H1 (cell line): ENCODE results near the gene ZNF738. TPM values are rescaled to one million over a fixed set of nuclear protein-coding genes. Genes with fewer than 3 reads are reported as not detected.

ENCODE experiments used
- CTCF ChIA-PET: fragments of 300-600 bp; sonication (Branson Sonifier 250); formaldehyde crosslinking; loops from one replicate; lab custom pipeline; 2021; ENCODE audit not compliant: partially characterized antibody; lab: Charles Lee
- POLR2A ChIA-PET: fragments of 300-600 bp; sonication (Branson Sonifier 250); formaldehyde crosslinking; loops from one replicate; lab custom pipeline; 2021; ENCODE audit warnings: inconsistent platforms; ENCODE audit not compliant: partially characterized antibody; lab: Charles Lee
- DNase-seq, 2 experiments: peaks; one replicate each; pipeline versions ENCODE4 v3.0.0 to v3.0.0-alpha.2; 2010 to 2022; ENCODE audit warnings: low spot score in 2 of 2, low read depth in 1 of 2, mixed read lengths in 1 of 2
- FAIRE-seq: peaks from 2 replicates; lab custom pipeline; 2011; peaks lifted over from hg19 to GRCh38; lab: Jason Lieb, UNC
- H2AFZ ChIP-seq: 2 replicates; pipeline ENCODE4 v1.8.1; 2012; ENCODE audit warnings: low read length, inconsistent platforms
- H2AK5ac ChIP-seq: 2 replicates; pipeline ENCODE4 v1.6.1; 2013; ENCODE audit warnings: low read depth, low read length
- H2BK120ac ChIP-seq: replicated peaks from 2 replicates; pipeline ENCODE3; 2013; ENCODE audit warnings: low read depth, low read length, inconsistent platforms
- H2BK12ac ChIP-seq: 2 replicates; pipeline ENCODE4 v1.6.1; 2013; ENCODE audit warnings: low read depth, low read length
- H2BK15ac ChIP-seq: 2 replicates; pipeline ENCODE4 v1.6.1; 2013; ENCODE audit warnings: low read length
- H2BK20ac ChIP-seq: 2 replicates; pipeline ENCODE4 v1.6.1; 2013; ENCODE audit warnings: low read length
- H2BK5ac ChIP-seq: 2 replicates; pipeline ENCODE4 v1.6.1; 2013; ENCODE audit warnings: low read depth, low read length
- H3K14ac ChIP-seq: 2 replicates; pipeline ENCODE4 v1.6.1; 2013; ENCODE audit warnings: inconsistent platforms; ENCODE audit not compliant: insufficient read length
- H3K18ac ChIP-seq: 2 replicates; pipeline ENCODE4 v1.6.1; 2013; ENCODE audit warnings: low read length; ENCODE audit errors: extremely low read depth
- H3K23ac ChIP-seq: 2 replicates; pipeline ENCODE4 v1.6.1; 2013; ENCODE audit warnings: inconsistent platforms; ENCODE audit not compliant: insufficient read length
- H3K23me2 ChIP-seq: 2 replicates; pipeline ENCODE4 v1.6.1; 2013; ENCODE audit warnings: low read depth, low read length
- H3K27ac ChIP-seq: 2 replicates; pipeline ENCODE4 v1.6.1; 2011; ENCODE audit warnings: low read depth, low read length, inconsistent platforms
- H3K27me3 ChIP-seq, 4 experiments: replicated peaks in 1 of 4; 1 replicate in 1 of 4; 2 replicates in 3 of 4; pipeline versions ENCODE4 v1.6.1 to v1.8.1; 2011 to 2013; ENCODE audit warnings: low read length in 3 of 4, mild to moderate bottlenecking in 3 of 4, inconsistent platforms in 2 of 4, mixed read lengths in 2 of 4, moderate library complexity in 1 of 4; ENCODE audit not compliant: control insufficient read depth in 3 of 4, insufficient read depth in 3 of 4; ENCODE audit errors: extremely low read depth in 1 of 4
- H3K36me3 ChIP-seq, 4 experiments: 2 replicates each; pipeline versions ENCODE4 v1.6.1 to v1.8.1; 2011 to 2013; ENCODE audit warnings: mild to moderate bottlenecking in 4 of 4, low read length in 3 of 4, moderate library complexity in 2 of 4, control low read depth in 1 of 4, inconsistent platforms in 1 of 4; ENCODE audit not compliant: insufficient read depth in 4 of 4, control insufficient read depth in 2 of 4
- H3K4ac ChIP-seq: replicated peaks from 2 replicates; pipeline ENCODE3; 2013; ENCODE audit warnings: low read length, low read depth, mixed read lengths, inconsistent platforms; ENCODE audit not compliant: insufficient read length
- H3K4me1 ChIP-seq, 4 experiments: replicated peaks in 1 of 4; 1 replicate in 1 of 4; 2 replicates in 3 of 4; pipeline versions ENCODE4 v1.6.1 to v1.8.1; 2011 to 2013; ENCODE audit warnings: low read length in 3 of 4, inconsistent platforms in 2 of 4, mixed read lengths in 1 of 4; ENCODE audit not compliant: insufficient read depth in 4 of 4, control insufficient read depth in 3 of 4
- H3K4me2 ChIP-seq, 2 experiments: 2 replicates each; pipeline versions ENCODE4 v1.6.1 to v1.8.1; 2011 to 2013; ENCODE audit warnings: low read depth in 2 of 2, low read length in 2 of 2, control low read depth in 1 of 2, inconsistent platforms in 1 of 2, mild to moderate bottlenecking in 1 of 2; ENCODE audit not compliant: insufficient read depth in 1 of 2
- H3K4me3 ChIP-seq, 4 experiments: fragments of 200-600, 300-600 bp in 1 of 4; sonication (generic), shearing (Covaris generic), sonication (Bioruptor Twin) in 1 of 4; 2 replicates each; pipeline versions ENCODE4 v1.5.1 to v1.8.1; 2011 to 2016; ENCODE audit warnings: low read length in 4 of 4, low read depth in 3 of 4, control low read depth in 2 of 4, inconsistent platforms in 2 of 4, mild to moderate bottlenecking in 2 of 4, mixed read lengths in 1 of 4, moderate library complexity in 1 of 4; ENCODE audit not compliant: insufficient read depth in 2 of 4; ENCODE audit errors: extremely low read depth in 1 of 4
- H3K56ac ChIP-seq: replicated peaks from 2 replicates; pipeline ENCODE3; 2013; ENCODE audit warnings: low read depth, mild to moderate bottlenecking, mixed read lengths, low read length, inconsistent platforms; ENCODE audit not compliant: insufficient read length
- H3K79me1 ChIP-seq: 2 replicates; pipeline ENCODE4 v1.6.1; 2013; ENCODE audit warnings: low read depth, low read length, control low read depth
- H3K79me2 ChIP-seq, 2 experiments: 2 replicates each; pipeline versions ENCODE4 v1.6.1 to v1.8.1; 2012 to 2013; ENCODE audit warnings: low read length in 2 of 2, mild to moderate bottlenecking in 2 of 2, inconsistent platforms in 1 of 2; ENCODE audit not compliant: insufficient read depth in 2 of 2, control insufficient read depth in 1 of 2
- H3K9ac ChIP-seq, 4 experiments: replicated peaks in 1 of 4; 1 replicate in 1 of 4; 2 replicates in 3 of 4; pipeline versions ENCODE4 v1.6.1 to v1.8.1; 2011 to 2013; ENCODE audit warnings: low read depth in 3 of 4, low read length in 3 of 4, control low read depth in 2 of 4, mild to moderate bottlenecking in 2 of 4, moderate library complexity in 2 of 4, inconsistent platforms in 1 of 4; ENCODE audit errors: extremely low read depth in 1 of 4
- H3K9me3 ChIP-seq, 2 experiments: 2 replicates each; pipeline versions ENCODE4 v1.6.1 to v1.8.1; 2012 to 2013; ENCODE audit warnings: mild to moderate bottlenecking in 2 of 2, moderate library complexity in 2 of 2, control low read depth in 1 of 2, inconsistent platforms in 1 of 2, low read depth in 1 of 2, low read length in 1 of 2, mixed read lengths in 1 of 2; ENCODE audit not compliant: insufficient read depth in 2 of 2
- H4K20me1 ChIP-seq, 2 experiments: replicated peaks in 1 of 2; 2 replicates each; pipeline versions ENCODE3 to v1.8.1; 2011 to 2013; ENCODE audit warnings: inconsistent platforms in 2 of 2, low read length in 2 of 2, mild to moderate bottlenecking in 1 of 2; ENCODE audit not compliant: insufficient read depth in 2 of 2, control insufficient read depth in 1 of 2
- H4K5ac ChIP-seq: 2 replicates; pipeline ENCODE4 v1.6.1; 2013; ENCODE audit warnings: low read length, low read depth, mixed read lengths, inconsistent platforms; ENCODE audit not compliant: insufficient read length
- H4K8ac ChIP-seq: 2 replicates; pipeline ENCODE4 v1.8.0; 2013; ENCODE audit warnings: mild to moderate bottlenecking, moderate library complexity, low read length, inconsistent platforms; ENCODE audit not compliant: insufficient read depth; ENCODE audit errors: extremely low read depth
- H4K91ac ChIP-seq: replicated peaks from 2 replicates; pipeline ENCODE3; 2013; ENCODE audit warnings: low read length, mixed read lengths, inconsistent platforms; ENCODE audit not compliant: insufficient read length
- ASH2L ChIP-seq: fragments of 200-600, 300-600 bp; sonication (generic); IDR thresholded peaks from one replicate; pipeline ENCODE4 v1.7.1; 2017; ENCODE audit warnings: low read length
- ATF3 ChIP-seq: IDR thresholded peaks from 2 replicates; pipeline ENCODE4 v1.6.1; 2011; ENCODE audit warnings: low read depth, mild to moderate bottlenecking, low read length; ENCODE audit not compliant: insufficient read depth
- BRCA1 ChIP-seq: IDR thresholded peaks from 2 replicates; pipeline ENCODE4 v1.6.1; 2012; ENCODE audit warnings: low read depth, low read length, improper control_type of control experiment
- CHD2 ChIP-seq: IDR thresholded peaks from 2 replicates; pipeline ENCODE4 v1.6.1; 2012; ENCODE audit warnings: low read length, improper control_type of control experiment
- GTF2F1 ChIP-seq: IDR thresholded peaks from 2 replicates; pipeline ENCODE4 v1.6.1; 2012; ENCODE audit warnings: low read depth, low read length, improper control_type of control experiment, borderline replicate concordance
- JUN ChIP-seq: IDR thresholded peaks from 2 replicates; pipeline ENCODE4 v1.6.1; 2011; ENCODE audit warnings: low read depth, mild to moderate bottlenecking, improper control_type of control experiment, low read length
- RNF2 ChIP-seq: fragments of 200-900, 300-1000 bp; sonication (generic); IDR thresholded peaks from 2 replicates; pipeline ENCODE4 v1.7.1; 2016; ENCODE audit warnings: borderline replicate concordance, low read depth, mild to moderate bottlenecking, antibody characterized with exemption, low read length; ENCODE audit not compliant: poor library complexity, severe bottlenecking; ENCODE audit errors: missing control alignments
- RXRA ChIP-seq: IDR thresholded peaks from 2 replicates; pipeline ENCODE4 v1.6.1; 2011; ENCODE audit warnings: low read depth, mild to moderate bottlenecking, low read length, moderate library complexity; ENCODE audit not compliant: insufficient read depth
- SIX5 ChIP-seq: IDR thresholded peaks from 2 replicates; pipeline ENCODE4 v1.6.1; 2011; ENCODE audit warnings: mild to moderate bottlenecking, low read depth, low read length
- SP1 ChIP-seq: IDR thresholded peaks from 2 replicates; pipeline ENCODE4 v1.6.1; 2011; ENCODE audit warnings: low read depth, low read length
- SP2 ChIP-seq: IDR thresholded peaks from 2 replicates; pipeline ENCODE4 v1.6.1; 2012; ENCODE audit warnings: mild to moderate bottlenecking, low read length, inconsistent platforms
- TEAD4 ChIP-seq: IDR thresholded peaks from 2 replicates; pipeline ENCODE4 v1.6.1; 2012; ENCODE audit warnings: low read depth, low read length, inconsistent platforms, mixed read lengths
- ZNF274 ChIP-seq: IDR thresholded peaks from 2 replicates; pipeline ENCODE4 v1.7.0; 2012; ENCODE audit warnings: low read length, borderline replicate concordance; ENCODE audit errors: extremely low read depth
- WGBS, 2 experiments: shearing (Covaris generic) in 1 of 2; methylation state at CpG; one replicate each; pipeline versions ENCODE4 v1.1.6 to v1.1.7; 2013 to 2015; ENCODE audit warnings: low lambda C conversion rate in 2 of 2, mixed read lengths in 2 of 2, inconsistent platforms in 1 of 2, low coverage in 1 of 2, missing lambda C conversion rate in 1 of 2; ENCODE audit not compliant: insufficient replicate concordance in 2 of 2, insufficient coverage in 1 of 2, insufficient read length in 1 of 2; ENCODE audit errors: extremely low coverage in 1 of 2, missing lambda C conversion rate in 1 of 2; 5-methylcytosine and 5-hydroxymethylcytosine counted together
- polyA plus RNA-seq, 7 experiments: library from polyadenylated mRNA; depleted of rRNA in 3 of 7; stranded (reverse) in 5 of 7; unstranded in 2 of 7; fragments of >200 nt in 5 of 7; fragments of 200-250 nt in 2 of 7; gene quantifications; 1 replicate in 5 of 7; 2 replicates in 1 of 7; 4 replicates in 1 of 7; pipeline versions ENCODE4 v1.2.1 to v1.2.3, GENCODE V29; 2011 to 2013; ENCODE audit warnings: missing spikeins in 2 of 7, mixed read lengths in 2 of 7
- total RNA-seq: library from RNA; stranded (reverse); fragmentation: NEBNext Ultra II Directional; extraction: Animal tissue kit (Norgen Biotek cat#: 25700); gene quantifications from 2 replicates; pipeline ENCODE4 v1.2.1, GENCODE V29; 2021

Gene ZNF738
- total and polyA plus RNA-seq, 2 of the 8 experiments (the other 6 are each of a cell fraction or from before 2014, with no cell fraction given) = 78.1 to 148 TPM

GRCh38 chr19:21326169-21326568, 32.6 kb upstream of the ZNF738 start:
- Histone ChIP-seq H3K23ac (no peak overlapping the region), H3K9me3 (peaks cover 2 to 5% of the 10 kb centered on the region in 2 experiments; a peak in 1 of 4 replicates), H3K27me3 (no peaks in the 10 kb centered on the region), H4K91ac (no peak overlapping the region), H3K9ac (no peak overlapping the region), H4K8ac (no peak overlapping the region), H3K79me2 (peaks cover 2 to 74% of the 10 kb centered on the region in 2 experiments; a peak in 3 of 4 replicates), H2AK5ac (no peak overlapping the region), H3K4ac (no peak overlapping the region), H3K18ac (no peak overlapping the region), H3K56ac (no peak overlapping the region), H2AFZ (no peak overlapping the region), H2BK5ac (no peak overlapping the region), H2BK120ac (no peak overlapping the region), H2BK15ac (no peak overlapping the region), H3K4me3 (no peak overlapping the region), H3K23me2 (no peaks in the 10 kb centered on the region), H2BK20ac (no peak overlapping the region), H4K20me1 (peaks cover 0 to 3% of the 10 kb centered on the region in 2 experiments), H3K27ac (no peak overlapping the region), H3K79me1 (peaks cover 6% of the 10 kb centered on the region), H3K36me3 (peaks cover 0 to 20% (median 5%) of the 10 kb centered on the region in 4 experiments; a peak in 5 of 8 replicates), H4K5ac (no peak overlapping the region), H3K14ac (no peak overlapping the region), H2BK12ac (no peak overlapping the region), H3K4me1 (peaks cover 0 to 9% (median 2%) of the 10 kb centered on the region in 4 experiments; a peak in 3 of 7 replicates), H3K4me2 (no peak overlapping the region)
- DNase-seq (no peak), FAIRE-seq (no peak)
- POLR2A ChIA-PET = interaction anchor here (3.5 to 3.6 kb wide), 3 partner anchors 10 to 33 kb away, joined by 16 to 37 read pairs (median 33); partner anchors contain the start of gene ZNF738
- CTCF ChIA-PET = no interaction called here
- WGBS, 2 experiments = 86% methylated on average over 2 of the region's 2 CpGs; no CpG with 5 or more reads in 1 of the 2 experiments
- TF ChIP-seq SP2 = no peak
- TF ChIP-seq ATF3 = no peak
- no peak for TF ChIP-seq TEAD4
- TF ChIP-seq RXRA = no peak
- TF ChIP-seq GTF2F1 = no peak
- no peak for TF ChIP-seq SP1
- no peak for TF ChIP-seq JUN
- TF ChIP-seq SIX5 = no peak
- no peak for TF ChIP-seq ASH2L
- no peak for TF ChIP-seq RNF2
- TF ChIP-seq BRCA1 = no peak
- TF ChIP-seq CHD2 = no peak
- no peak for TF ChIP-seq ZNF274
